GM21367 (cell line): Measurements from ENCODE around the gene PTPN22.

Experiments
- ATAC-seq: cut with Tn5 transposase; IDR thresholded peaks from one replicate; pipeline ENCODE4 v1.9.1; 2021; ENCODE audit not compliant: unreplicated experiment

Gene PTPN22

GRCh38 chr1:113887402-113888175 lies 16.1 kb upstream of the PTPN22 start, which contains the start of gene BCL2L15:
BCL2L15 (minus strand) TSS chr1:113887581; CDS start chr1:113887375, 206 bp downstream.
- no peak for ATAC-seq

- no peak for ATAC-seq
Measured at GRCh38 chr1:113886417-113887401, 15.2 kb upstream of the PTPN22 start.

GRCh38 chr1:113881661-113882060 lies 10.1 kb upstream of the PTPN22 start:
- ATAC-seq, result no peak

- ATAC-seq, result no peak
Measured at GRCh38 chr1:113879739-113880038, 8.2 kb upstream of the PTPN22 start.

GRCh38 chr1:113876176-113876575 lies 4.7 kb upstream of the PTPN22 start:
- ATAC-seq, result no peak

- ATAC-seq, result no peak
Measured at GRCh38 chr1:113875714-113876113, 4.2 kb upstream of the PTPN22 start.

GRCh38 chr1:113874012-113874879 lies 2.7 kb upstream of the PTPN22 start:
- no peak for ATAC-seq

GRCh38 chr1:113872219-113872935 lies 865 bp upstream of the PTPN22 start:
- ATAC-seq, result no peak

- no peak for ATAC-seq
Measured at GRCh38 chr1:113870778-113871177, 734 bp downstream of the PTPN22 start.

- ATAC-seq, result no peak
Measured at GRCh38 chr1:113868387-113869083, 3.0 kb downstream of the PTPN22 start.

- ATAC-seq, result no peak
Measured at GRCh38 chr1:113861641-113862040, 9.9 kb downstream of the PTPN22 start.

- no peak for ATAC-seq
Measured at GRCh38 chr1:113860891-113861290, 10.6 kb downstream of the PTPN22 start.

GRCh38 chr1:113859478-113860175 lies 11.9 kb downstream of the PTPN22 start:
- ATAC-seq, result peak; percentile 79

- ATAC-seq, result no peak
Measured at GRCh38 chr1:113858982-113859381, 12.5 kb downstream of the PTPN22 start.

- ATAC-seq, result no peak
Measured at GRCh38 chr1:113858418-113858817, 13.1 kb downstream of the PTPN22 start.

- no peak for ATAC-seq
Measured at GRCh38 chr1:113857776-113858175, 13.7 kb downstream of the PTPN22 start.

- ATAC-seq, result no peak
Measured at GRCh38 chr1:113856401-113856790, 15.1 kb downstream of the PTPN22 start.

GRCh38 chr1:113855630-113856400 lies 15.7 kb downstream of the PTPN22 start:
- ATAC-seq, result no peak
